GM12892 (cell line): ENCODE results near the gene SNX5.

Experiments
- POLR2A ChIP-seq: IDR thresholded peaks from 2 replicates; pipeline ENCODE4 v1.6.1; 2011; ENCODE audit warnings: low read depth, low read length, control low read depth
- POLR2AphosphoS5 ChIP-seq: IDR thresholded peaks from 2 replicates; pipeline ENCODE4 v1.6.1; 2011; ENCODE audit warnings: low read depth, low read length, control low read depth
- TAF1 ChIP-seq: IDR thresholded peaks from 2 replicates; pipeline ENCODE4 v1.6.1; 2011; ENCODE audit warnings: low read depth, mild to moderate bottlenecking, control low read depth, low read length, borderline replicate concordance

DNA sequence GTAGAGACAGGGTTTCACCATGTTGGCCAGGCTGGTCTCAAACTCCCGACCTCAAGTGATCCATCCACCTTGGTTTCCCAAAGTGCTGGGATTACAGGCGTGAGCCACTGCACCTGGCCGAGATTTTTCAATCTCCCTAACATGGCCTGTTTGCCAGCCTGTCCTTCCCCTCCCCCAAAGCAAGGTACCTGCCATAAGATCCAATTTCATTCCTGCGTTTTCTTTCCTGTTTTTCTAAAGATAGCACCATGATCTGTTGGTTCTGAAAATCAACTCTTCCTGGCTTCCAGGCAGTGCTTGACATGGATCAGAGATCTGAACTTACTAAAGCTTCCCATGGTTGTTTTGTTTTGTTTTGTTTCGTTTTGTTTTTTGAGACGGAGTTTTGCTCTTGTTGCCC lies 7.7 kb upstream of the SNX5 start:
- TF ChIP-seq POLR2A: no peak
- TF ChIP-seq POLR2AphosphoS5: no peak
- TF ChIP-seq TAF1: no peak
